ENCODE measurements around the gene RNASEL.
A peak's percentile ranks its signal among the peaks of the same experiment; 100 is the strongest.

The RNASEL gene

GRCh38 chr1:182616130-182617013, 27.3 kb upstream of the RNASEL start (continued):
- 0 out of 2 replicates have a peak, but pooled peaks have one; percentile 12 for TF ChIP-seq ZNF280D (tag by site-specific recombination; IDR thresholded peaks at IDR 0.05)
- no peak for TF ChIP-seq ZBTB11 (tag by site-specific recombination; conservative IDR thresholded peaks at IDR 0.05; ENCODE audit: low read depth)
- no peak for TF ChIP-seq GLI2 (tag by site-specific recombination; IDR thresholded peaks at IDR 0.05; ENCODE audit: borderline replicate concordance, low read depth)
- TF ChIP-seq GLIS2 (tag by site-specific recombination; IDR thresholded peaks at IDR 0.05): peak; percentile 94
- TF ChIP-seq, protein P1, sequence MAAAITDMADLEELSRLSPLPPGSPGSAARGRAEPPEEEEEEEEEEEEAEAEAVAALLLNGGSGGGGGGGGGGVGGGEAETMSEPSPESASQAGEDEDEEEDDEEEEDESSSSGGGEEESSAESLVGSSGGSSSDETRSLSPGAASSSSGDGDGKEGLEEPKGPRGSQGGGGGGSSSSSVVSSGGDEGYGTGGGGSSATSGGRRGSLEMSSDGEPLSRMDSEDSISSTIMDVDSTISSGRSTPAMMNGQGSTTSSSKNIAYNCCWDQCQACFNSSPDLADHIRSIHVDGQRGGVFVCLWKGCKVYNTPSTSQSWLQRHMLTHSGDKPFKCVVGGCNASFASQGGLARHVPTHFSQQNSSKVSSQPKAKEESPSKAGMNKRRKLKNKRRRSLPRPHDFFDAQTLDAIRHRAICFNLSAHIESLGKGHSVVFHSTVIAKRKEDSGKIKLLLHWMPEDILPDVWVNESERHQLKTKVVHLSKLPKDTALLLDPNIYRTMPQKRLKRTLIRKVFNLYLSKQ (tag by site-specific recombination; IDR thresholded peaks at IDR 0.05; ENCODE audit: borderline replicate concordance): no peak
- TF ChIP-seq ZNF341 (tag by site-specific recombination; IDR thresholded peaks at IDR 0.05; ENCODE audit: low read depth): peak; percentile 95
- no peak for TF ChIP-seq PRDM1 (tag by site-specific recombination; IDR thresholded peaks at IDR 0.05)
- TF ChIP-seq ZNF518A (tag by site-specific recombination; conservative IDR thresholded peaks at IDR 0.05; ENCODE audit: low read depth): 0 out of 2 replicates have a peak, but pooled peaks have one; percentile 24
- no peak for TF ChIP-seq ZNF221 (tag by site-specific recombination; IDR thresholded peaks at IDR 0.05; ENCODE audit: borderline replicate concordance)
- TF ChIP-seq ZNF18 (tag by site-specific recombination; IDR thresholded peaks at IDR 0.05): peak; percentile 72
- 0 out of 2 replicates have a peak, but pooled peaks have one; percentile 28 for TF ChIP-seq CTCF (tag by site-specific recombination; IDR thresholded peaks at IDR 0.05)
- TF ChIP-seq, protein P2, sequence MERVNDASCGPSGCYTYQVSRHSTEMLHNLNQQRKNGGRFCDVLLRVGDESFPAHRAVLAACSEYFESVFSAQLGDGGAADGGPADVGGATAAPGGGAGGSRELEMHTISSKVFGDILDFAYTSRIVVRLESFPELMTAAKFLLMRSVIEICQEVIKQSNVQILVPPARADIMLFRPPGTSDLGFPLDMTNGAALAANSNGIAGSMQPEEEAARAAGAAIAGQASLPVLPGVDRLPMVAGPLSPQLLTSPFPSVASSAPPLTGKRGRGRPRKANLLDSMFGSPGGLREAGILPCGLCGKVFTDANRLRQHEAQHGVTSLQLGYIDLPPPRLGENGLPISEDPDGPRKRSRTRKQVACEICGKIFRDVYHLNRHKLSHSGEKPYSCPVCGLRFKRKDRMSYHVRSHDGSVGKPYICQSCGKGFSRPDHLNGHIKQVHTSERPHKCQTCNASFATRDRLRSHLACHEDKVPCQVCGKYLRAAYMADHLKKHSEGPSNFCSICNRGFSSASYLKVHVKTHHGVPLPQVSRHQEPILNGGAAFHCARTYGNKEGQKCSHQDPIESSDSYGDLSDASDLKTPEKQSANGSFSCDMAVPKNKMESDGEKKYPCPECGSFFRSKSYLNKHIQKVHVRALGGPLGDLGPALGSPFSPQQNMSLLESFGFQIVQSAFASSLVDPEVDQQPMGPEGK (tag by site-specific recombination; IDR thresholded peaks at IDR 0.05): peak; percentile 99
- TF ChIP-seq, protein P3, sequence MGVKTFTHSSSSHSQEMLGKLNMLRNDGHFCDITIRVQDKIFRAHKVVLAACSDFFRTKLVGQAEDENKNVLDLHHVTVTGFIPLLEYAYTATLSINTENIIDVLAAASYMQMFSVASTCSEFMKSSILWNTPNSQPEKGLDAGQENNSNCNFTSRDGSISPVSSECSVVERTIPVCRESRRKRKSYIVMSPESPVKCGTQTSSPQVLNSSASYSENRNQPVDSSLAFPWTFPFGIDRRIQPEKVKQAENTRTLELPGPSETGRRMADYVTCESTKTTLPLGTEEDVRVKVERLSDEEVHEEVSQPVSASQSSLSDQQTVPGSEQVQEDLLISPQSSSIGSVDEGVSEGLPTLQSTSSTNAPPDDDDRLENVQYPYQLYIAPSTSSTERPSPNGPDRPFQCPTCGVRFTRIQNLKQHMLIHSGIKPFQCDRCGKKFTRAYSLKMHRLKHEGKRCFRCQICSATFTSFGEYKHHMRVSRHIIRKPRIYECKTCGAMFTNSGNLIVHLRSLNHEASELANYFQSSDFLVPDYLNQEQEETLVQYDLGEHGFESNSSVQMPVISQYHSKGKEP (tag by site-specific recombination; IDR thresholded peaks at IDR 0.05): peak; percentile 99
- TF ChIP-seq ZNF777 (tag by site-specific recombination; IDR thresholded peaks at IDR 0.05; ENCODE audit: borderline replicate concordance): no peak
- no peak for TF ChIP-seq ZNF157 (tag by site-specific recombination; IDR thresholded peaks at IDR 0.05)

Measured in HEK293 (cell line).